Activated naive CD4-positive, alpha-beta T cell (primary cell): ENCODE results near the gene NFIB.

Experiments used
- DNase-seq, 4 experiments: peaks; one replicate each; lab custom pipeline; 2025; lab: John Stamatoyannopoulos, UW

Gene NFIB

GRCh38 chr9:14106699-14107098 is 207.2 kb downstream of the NFIB start:
- no peak for DNase-seq

GRCh38 chr9:14104496-14104895 is 209.4 kb downstream of the NFIB start:
- no peak for DNase-seq

- DNase-seq: no peak
These were observed 210.8 kb downstream of the NFIB start for GRCh38 chr9:14103115-14103514.

GRCh38 chr9:14099737-14100136 is 214.2 kb downstream of the NFIB start:
- DNase-seq: no peak

- DNase-seq: no peak
These were observed 215.3 kb downstream of the NFIB start for GRCh38 chr9:14098486-14099180.

GRCh38 chr9:14097666-14098415 is 216.1 kb downstream of the NFIB start:
- no peak for DNase-seq

- no peak for DNase-seq
These were observed 216.7 kb downstream of the NFIB start for GRCh38 chr9:14097215-14097614.

GRCh38 chr9:14096258-14096922 is 217.6 kb downstream of the NFIB start:
- DNase-seq: no peak

- no peak for DNase-seq
These were observed 218.7 kb downstream of the NFIB start for GRCh38 chr9:14095277-14095676.

- DNase-seq: no peak
These were observed 219.4 kb downstream of the NFIB start for GRCh38 chr9:14094491-14094890.

- DNase-seq: no peak
These were observed 221.6 kb downstream of the NFIB start for GRCh38 chr9:14092344-14092743.

- no peak for DNase-seq
These were observed 224.7 kb downstream of the NFIB start for GRCh38 chr9:14089051-14089803.

- no peak for DNase-seq
These were observed 226.4 kb downstream of the NFIB start for GRCh38 chr9:14087576-14087975.

- no peak for DNase-seq
These were observed 227.4 kb downstream of the NFIB start for GRCh38 chr9:14086495-14086894.

- no peak for DNase-seq
These were observed 228.1 kb downstream of the NFIB start for GRCh38 chr9:14085810-14086209.

GRCh38 chr9:14084867-14085266 is 229.1 kb downstream of the NFIB start:
- no peak for DNase-seq

GRCh38 chr9:14083366-14083765 is 230.6 kb downstream of the NFIB start:
- DNase-seq: no peak

GRCh38 chr9:14082732-14083131 is 231.2 kb downstream of the NFIB start:
- DNase-seq: no peak

GRCh38 chr9:14081745-14082144 is 232.2 kb downstream of the NFIB start:
- DNase-seq: no peak

GRCh38 chr9:14080959-14081542 is 232.9 kb downstream of the NFIB start:
- DNase-seq: no peak

- no peak for DNase-seq
These were observed 234.5 kb downstream of the NFIB start for GRCh38 chr9:14079440-14079839.

GRCh38 chr9:14077672-14078071 is 236.3 kb downstream of the NFIB start:
- no peak for DNase-seq
